GM18907 (cell line): ENCODE data around the gene CHCHD6.

Experiments
- ATAC-seq: cut with Tn5 transposase; IDR thresholded peaks from one replicate; pipeline ENCODE4 v1.9.1; 2021; ENCODE audit warnings: mild to moderate bottlenecking, moderate library complexity; ENCODE audit not compliant: unreplicated experiment

CHCHD6 gene

DNA sequence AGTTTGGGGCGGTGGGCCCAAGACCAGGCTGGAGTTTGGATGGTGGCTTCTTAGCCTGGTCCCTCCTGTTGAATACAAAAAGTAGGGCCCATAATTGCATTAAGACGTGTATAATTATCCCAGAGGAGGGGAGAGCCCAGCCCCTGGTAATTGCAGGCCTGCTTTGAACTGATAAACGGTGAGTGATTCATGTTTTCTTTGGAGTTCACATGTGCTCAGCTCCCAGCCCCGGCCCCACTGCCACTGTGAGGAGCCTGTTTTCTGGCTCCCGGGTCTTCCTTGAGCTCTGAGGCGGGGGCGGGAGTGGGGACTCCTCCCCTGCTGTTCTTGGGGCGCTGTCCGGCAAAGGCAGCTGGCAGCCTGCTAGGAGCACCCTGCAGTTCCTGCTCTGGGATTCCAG is 282.0 kb downstream of the CHCHD6 start:
- ATAC-seq: no peak

DNA sequence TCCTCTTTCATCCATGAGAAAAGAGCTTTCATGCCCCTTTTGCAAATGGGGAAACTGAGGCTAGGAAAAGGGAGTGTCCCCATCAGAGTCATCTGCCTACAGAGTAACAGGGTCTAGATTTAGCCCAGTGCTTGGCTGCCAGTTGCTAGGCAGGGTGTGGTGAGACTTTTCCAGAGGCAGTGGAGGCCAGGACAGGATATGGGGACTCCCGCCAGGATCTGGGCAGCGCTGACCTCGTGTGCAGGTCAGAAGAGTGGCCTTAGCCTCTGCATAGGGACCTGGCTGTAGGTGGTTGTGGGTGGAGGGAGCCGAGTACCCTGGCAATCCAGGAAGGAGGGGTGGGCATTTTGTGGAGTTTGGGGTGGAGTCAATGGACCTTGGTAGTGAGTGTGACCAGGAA is 283.1 kb downstream of the CHCHD6 start:
- no peak for ATAC-seq

DNA sequence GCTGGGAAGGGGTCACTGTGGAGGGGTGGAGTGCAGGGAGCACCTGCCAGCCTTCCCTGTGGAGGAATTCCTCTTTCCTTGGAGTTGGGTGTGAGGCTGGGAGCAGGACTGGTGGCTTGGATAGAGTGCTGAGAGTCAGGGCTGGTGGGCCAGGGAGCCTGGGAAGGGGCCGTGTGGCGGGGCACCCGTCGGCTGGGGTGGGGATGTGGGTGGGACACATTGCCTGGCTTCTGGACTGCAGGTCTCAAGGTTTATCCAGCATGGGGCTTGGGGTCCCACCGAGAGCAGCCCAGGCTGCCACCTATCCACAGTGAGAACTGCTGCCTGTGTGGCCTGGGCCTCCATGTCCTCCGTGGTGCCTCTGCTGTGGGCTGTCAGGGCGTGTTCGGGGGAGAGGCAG is 283.6 kb downstream of the CHCHD6 start:
- no peak for ATAC-seq

DNA sequence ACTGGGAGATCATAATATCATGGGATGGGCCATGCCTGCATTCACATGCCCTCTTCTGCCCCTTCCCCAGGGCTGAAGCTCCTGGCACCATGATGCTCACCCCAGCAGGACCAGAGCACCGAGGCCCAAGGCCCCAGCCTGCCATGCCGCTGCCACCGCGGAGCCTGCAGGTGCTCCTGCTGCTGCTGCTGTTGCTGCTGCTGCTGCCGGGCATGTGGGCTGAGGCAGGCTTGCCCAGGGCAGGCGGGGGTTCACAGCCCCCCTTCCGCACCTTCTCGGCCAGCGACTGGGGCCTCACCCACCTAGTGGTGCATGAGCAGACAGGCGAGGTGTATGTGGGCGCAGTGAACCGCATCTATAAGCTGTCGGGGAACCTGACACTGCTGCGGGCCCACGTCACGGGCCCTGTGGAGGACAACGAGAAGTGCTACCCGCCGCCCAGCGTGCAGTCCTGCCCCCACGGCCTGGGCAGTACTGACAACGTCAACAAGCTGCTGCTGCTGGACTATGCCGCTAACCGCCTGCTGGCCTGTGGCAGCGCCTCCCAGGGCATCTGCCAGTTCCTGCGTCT is 284.5 kb downstream of the CHCHD6 start:
- no peak for ATAC-seq

DNA sequence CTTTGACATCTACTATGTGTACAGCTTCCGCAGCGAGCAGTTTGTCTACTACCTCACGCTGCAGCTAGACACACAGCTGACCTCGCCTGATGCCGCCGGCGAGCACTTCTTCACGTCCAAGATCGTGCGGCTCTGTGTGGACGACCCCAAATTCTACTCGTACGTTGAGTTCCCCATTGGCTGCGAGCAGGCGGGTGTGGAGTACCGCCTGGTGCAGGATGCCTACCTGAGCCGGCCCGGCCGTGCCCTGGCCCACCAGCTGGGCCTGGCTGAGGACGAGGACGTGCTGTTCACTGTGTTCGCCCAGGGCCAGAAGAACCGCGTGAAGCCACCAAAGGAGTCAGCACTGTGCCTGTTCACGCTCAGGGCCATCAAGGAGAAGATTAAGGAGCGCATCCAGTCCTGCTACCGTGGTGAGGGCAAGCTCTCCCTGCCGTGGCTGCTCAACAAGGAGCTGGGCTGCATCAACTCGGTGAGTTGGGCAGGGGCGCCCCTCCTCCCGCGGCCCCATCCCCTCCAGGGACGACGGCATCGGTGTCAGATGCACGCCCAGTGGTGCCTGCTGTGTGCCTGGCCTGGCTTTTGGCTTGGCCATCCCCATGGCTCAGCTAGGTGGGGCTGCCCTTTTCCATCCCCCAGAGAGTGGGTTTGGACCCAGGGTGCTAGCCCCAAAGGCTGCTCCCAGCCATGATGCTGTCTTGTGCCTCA is 285.4 kb downstream of the CHCHD6 start:
- no peak for ATAC-seq

DNA sequence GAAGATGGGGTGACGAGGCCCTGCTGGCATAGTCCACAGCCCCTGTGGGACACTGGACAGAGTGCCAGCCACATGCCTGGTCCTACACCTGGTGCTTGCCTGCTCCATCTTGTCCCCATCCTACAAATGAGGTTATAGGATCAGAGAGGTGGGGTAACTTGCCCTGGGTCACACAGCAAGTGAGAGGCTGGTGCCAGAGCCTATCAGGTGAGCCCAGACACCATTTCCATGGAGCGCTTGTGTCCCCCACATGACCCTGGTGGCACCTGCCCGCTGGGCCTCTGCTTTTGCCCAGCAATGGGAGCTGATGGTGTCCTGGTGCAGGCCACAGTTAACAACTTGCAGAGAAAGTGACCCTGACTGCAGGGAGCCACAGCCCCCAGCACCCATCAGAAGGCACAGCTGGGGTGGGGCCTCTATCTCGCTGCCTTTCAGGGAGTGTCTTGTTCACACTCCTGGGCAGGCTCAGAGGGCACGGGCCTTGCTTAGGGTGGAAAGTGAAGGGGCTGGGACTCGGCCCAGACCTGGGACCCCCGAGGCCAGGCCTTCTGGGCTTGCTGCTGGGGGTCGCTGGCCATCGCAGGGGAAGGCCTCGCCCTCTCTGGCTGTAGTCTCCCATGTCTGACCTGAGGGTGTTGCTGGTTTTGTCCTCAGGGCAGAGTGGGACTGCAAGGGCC is 286.1 kb downstream of the CHCHD6 start:
- ATAC-seq: no peak

DNA sequence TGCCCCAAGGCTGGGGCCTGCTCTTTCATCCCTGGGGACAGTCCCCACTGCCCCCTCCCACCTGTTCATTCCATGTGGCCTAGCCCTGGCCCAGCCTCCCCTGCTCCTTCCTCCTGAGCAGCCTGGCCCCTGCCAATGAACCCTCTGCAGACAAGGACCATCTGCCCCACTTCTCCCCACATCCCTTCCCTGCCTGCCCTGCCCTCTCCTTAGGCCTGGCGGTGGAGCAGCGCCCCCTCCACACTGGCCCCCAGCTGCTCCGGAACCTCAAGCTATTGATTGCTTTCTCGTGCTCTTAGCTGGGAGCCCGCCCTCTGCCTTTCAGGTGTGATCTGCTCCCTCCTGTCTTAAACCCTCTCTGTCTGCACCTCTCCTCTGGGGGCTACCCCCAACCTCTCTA is 286.9 kb downstream of the CHCHD6 start:
- no peak for ATAC-seq

DNA sequence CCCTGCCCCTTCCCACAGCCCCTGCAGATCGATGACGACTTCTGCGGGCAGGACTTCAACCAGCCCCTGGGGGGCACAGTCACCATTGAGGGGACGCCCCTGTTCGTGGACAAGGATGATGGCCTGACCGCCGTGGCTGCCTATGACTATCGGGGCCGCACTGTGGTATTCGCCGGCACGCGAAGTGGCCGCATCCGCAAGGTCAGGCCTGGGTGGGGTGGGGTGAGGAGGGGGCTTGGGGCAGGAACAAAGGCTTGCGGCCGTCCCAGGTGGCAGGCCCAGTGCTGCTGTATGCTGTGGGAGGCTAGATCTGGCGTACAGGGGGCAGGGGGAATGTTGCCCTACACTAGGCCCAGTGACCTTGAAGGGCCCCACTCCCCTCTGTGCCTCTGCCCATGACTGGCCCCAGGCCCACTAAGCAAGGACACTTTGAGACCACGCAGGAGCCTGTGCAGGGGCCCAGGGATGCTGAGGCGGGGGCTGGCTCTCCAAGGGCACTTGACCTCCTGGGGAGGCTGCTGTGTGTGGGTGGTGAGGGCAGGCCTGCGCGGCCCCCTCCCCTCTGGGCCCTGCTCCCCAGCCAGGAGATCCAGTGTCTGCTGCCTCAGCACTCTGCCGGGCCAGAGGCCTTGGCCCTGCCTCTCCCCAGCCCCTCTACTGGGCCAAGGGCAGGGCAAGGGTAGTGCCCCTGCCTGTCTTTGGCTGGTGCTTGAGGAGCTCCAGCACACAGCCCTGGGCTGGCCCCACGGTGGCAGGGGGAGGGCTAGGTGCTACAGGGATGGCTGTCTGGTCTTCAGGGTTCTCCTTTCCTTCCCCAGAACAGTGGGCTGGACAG is 287.5 kb downstream of the CHCHD6 start:
- ATAC-seq: no peak

DNA sequence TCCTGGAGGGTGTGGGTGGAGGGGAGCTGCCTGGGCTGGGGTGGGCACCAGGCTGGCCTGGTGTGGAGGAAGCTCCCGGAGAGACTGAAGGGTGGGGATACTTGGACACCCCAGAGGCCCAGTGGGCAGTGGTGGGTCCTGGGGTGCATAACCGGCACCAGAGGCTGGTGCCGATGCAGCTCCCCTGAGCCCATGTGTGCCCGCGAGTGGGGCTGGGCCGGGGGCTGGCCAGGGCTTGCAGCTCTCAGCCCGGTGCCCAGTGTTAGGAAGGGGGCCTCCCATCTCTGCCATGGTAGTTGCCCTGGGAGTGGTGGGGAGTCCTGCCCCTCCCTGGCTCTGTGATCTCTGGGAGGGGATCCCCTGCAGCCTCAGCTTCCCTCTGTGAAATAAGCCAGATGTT is 288.2 kb downstream of the CHCHD6 start:
- no peak for ATAC-seq

DNA sequence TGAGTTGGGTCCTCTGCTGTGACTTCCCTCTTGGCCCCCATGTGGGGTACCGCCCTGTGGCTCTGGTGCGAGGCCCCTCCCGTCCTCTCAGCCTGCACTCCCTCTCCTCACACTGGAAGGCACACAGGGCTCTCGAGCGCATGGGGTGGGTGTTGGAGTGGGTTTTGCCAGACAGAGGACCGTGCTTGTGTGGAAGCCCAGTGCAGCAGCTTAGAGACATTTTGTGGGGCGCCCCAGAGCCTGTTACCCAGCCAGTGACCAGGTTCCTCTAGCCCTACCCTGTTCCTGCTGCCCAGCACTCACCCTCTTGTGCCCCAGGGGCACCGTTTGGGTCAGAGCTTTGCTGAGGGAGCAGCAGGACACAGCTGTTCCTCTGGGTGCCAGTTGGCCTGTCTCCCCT is 288.7 kb downstream of the CHCHD6 start:
- ATAC-seq: no peak

DNA sequence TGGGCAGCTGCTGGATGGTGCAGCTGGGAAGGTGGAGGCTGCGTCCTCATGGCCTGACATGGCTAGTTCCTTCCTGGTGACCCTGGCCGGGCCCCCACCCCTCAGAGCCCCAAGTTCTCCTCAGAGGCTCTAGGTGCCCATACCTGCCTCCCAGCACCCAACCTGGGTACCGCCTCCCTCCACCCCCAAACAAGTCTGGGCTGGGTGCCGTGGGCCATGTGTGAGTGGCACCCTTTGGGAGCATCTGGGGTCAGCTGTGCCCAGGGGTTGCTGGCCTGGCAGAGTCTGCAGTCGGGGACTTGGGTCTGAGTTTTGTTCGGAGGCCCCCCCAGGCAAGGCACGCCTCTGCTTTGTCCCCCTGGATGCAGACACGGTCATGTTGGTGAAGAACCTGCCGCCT is 289.4 kb downstream of the CHCHD6 start:
- no peak for ATAC-seq

DNA sequence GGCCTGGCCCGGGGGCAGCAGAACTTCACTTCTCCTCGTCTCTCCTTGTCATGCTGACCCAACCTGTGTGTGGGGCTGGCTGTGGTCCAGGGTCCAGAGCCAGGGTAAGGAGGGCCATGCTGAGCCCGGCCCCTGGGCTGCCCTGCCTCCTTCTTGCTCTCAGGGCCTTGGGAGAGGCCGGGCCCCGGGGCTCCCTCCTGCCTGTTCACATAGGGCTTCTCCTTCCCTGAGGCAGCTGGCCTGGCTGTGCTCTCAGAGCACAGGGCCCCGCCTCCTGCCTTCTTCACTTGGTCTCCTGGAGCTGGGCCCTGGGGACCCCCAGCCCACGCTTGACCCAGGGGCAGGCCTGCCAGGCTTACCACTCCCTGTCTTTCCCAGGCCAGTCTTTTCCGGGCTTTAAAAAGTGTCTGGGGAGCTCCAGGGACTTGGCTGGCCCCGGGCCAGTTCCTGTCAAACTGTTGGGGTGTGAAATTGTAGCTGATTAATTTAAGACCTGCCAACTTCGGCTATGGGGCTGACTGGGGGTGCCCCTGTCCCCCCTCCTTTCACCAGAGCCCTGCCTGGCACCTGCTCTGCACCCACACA is 290.7 kb downstream of the CHCHD6 start:
- no peak for ATAC-seq

DNA sequence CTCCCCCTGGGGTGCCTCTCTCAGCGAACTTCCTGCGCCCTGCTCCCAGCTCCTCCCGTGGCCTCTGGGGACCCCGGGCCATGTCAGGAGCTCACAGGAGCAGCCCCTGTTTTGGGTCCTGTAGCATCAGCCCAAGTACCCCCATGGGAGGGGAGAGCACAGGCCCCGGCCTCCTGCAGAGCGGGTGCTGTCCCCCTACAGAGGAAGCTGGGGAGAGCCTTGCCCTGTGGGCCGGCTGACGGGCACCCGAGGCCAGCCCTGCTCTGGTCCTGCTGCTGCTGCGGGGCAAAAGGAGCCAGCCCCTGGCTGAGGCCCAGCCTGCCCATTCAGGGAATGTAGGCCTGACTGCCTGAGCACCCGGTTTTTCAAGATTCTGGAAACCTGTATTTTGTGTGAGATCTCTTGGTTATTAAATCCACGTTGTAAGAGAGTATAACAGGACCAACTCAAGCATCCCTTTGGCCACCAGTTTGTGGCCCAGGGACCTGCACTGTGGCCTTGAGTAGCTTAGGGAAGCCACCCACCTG is 291.3 kb downstream of the CHCHD6 start:
- no peak for ATAC-seq

DNA sequence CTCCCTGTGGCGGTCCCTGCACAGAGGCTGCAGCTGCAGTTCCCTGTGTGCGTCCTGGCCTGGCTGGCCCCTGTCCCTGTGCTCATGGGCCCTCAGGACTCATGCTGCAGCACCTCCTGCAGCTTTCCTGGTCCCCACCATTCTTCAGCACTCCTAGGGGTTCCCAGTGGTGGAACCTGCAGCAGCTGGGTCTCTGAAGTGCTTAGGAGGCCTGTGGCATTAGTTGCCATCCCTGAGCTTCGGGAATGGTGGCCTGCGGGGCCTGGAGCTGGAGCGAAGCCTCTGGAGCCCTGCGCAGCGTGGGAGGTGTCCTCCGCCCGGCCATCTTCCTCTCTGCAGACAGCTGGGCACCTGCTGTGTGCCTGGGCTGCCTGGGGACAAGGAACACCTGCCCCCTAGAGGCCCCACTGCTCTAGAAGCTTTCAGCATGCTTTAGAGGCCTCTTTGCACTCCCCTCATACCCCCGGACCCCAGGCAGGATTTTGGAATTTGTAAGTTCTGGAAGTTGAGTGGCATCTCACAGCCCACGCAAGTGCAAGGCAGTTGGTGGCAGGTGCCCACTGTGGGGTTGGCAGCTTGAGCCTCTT is 292.0 kb downstream of the CHCHD6 start:
- ATAC-seq: no peak

DNA sequence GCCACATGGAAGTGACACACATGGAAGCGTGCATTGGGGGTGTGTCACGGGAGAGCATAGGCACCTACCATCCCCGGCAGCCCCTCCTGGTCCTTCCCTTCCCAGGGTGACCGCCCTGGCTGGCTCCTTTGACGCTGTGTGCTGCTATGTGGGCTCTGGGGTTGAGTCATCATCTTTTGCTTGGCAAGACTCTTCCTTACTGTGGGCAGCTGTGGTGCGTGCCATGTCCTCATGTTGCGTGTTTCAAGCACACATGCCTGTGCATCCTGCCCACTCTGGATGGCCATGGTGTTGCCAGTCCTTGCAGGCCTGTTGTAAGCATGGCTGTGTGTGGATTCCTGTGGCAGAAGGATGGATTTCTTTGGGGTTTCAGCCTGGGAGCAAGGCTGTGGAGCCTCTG is 292.9 kb downstream of the CHCHD6 start:
- no peak for ATAC-seq

DNA sequence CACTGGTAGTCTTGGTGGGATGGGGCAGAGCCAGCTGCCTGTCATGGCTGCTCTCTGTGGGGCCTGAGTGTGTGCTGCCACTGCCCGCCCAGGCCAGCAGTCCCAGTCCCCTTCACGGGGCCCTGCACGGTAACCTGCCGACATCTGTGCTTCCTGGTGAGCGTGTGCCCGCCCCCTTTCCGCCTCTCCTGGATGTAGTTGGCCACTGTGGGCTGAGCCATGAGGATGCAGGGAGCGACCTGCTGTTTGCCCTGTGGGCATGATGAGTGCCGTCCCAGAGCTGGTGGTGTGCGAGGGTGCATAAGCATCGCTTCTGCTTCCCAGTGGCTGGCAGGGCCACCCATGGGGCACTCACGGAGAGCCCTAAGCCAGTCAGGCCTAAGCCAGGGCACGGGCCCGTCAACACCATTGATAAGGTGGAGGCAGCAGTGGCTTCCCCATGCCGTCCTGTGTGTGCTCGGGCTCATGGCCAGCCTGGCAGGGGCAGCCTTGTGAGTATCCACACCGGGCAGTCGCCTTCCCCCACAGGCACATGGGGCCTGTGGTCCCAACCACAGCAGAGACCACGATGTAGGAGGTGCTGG is 293.5 kb downstream of the CHCHD6 start:
- no peak for ATAC-seq

DNA sequence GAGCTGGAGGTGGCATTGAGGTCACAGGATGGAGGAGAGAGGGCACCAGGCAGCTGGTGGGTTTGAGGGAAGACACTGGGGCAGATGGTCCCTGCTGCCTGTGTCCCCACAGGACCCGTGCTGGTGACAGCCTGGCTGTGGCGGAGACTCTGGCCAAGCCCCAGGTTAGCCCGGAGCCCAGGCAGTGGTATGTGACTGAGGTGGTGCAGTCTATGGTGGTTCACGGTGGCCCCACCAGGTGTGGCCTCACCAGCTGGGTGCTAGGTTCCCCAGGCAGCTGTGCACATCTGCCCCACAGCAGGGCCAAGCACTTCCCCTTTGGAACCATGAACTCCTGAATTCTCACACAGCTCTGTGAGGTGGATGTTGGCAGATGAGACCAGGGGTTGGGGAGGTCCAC is 294.3 kb downstream of the CHCHD6 start:
- no peak for ATAC-seq

DNA sequence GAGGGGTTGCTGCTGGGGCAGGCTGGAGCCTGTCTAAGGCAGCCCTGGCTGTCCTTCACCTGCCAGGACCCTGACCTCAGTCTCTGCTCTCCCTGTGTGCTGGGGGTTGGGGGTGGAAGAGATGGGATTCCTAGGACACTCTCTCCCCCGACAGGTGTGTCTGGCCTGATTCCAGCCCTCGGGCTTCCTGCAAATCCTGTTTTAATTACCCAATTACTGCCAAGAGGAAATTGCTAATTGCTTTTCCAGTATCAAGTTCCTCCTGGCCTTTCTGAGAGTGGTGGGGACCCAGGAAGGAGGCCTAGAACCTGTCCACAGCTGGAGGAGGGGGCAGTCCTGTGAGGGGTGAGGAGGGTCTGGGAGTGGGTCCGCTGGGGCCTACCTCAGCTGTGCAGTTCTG is 294.7 kb downstream of the CHCHD6 start:
- no peak for ATAC-seq

DNA sequence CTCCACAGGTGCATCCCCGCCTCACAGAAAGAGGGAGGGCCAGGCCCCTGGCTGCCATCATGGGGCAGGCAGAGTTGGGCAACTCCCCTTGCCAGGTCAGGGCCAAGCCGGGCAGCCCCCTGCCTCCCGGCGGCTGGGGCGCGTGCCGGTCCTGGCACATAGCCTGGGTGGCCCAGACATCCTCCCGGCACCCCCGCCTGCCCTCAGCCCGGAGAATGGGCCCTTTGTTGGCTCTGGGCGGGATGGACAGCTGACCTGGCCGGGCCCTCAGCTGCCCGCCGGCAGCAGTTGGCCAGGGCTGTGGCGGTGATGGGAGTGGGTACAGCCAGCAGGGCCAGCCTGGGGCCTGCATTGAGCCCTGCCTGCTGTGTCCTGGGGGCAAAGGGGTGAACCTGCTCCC is 295.3 kb downstream of the CHCHD6 start:
- ATAC-seq: no peak

DNA sequence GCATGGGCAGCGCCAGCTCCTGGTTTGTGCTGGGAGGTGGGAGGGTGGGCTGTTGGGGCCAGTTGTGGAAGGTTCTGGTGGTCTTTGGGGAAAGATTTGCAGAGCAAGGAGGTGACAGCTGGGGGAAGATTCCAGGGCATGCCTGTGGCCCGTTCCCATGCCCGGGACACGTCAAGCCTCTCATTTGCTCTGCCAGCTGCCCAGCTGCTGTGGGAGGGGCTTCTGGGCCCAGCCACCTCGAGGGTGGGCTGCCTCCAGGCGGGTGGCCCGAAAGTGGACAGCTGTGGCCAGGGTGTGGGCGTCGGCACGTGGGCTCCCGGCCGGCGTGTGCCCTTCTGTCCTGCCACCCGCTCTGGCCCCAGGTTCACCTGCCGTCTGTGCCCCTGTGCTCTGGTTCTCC is 296.1 kb downstream of the CHCHD6 start:
- no peak for ATAC-seq
